Panc1 (cell line): ENCODE data around the gene CCDC66. TPM values are rescaled to one million over a fixed set of nuclear protein-coding genes. Genes with fewer than 3 reads are reported as not detected.
A peak's percentile ranks its signal among the peaks of the same experiment; 100 is the strongest.
"Not testable (repeated sequence)": the region's sequence is repeated elsewhere in the genome, so short reads cannot be mapped to it uniquely, and the experiment has no call there.

ENCODE experiments used
- ATAC-seq: fragments of 200-7000 bp; cut with Tn5 transposase; 2 replicates; pipeline ENCODE4 v1.9.1; 2020; ENCODE audit warnings: mild to moderate bottlenecking, moderate library complexity
- BruUV-seq: library from RNA; stranded (reverse); fragments of 400-500 nt; replicated peaks from 2 replicates; lab custom pipeline; 2021; lab: Mats Ljungman, UMichigan
- CTCF ChIA-PET: fragments of 300-600 bp; sonication (Branson Sonifier 250); formaldehyde crosslinking; loops from one replicate; lab custom pipeline; 2022; ENCODE audit warnings: antibody characterized with exemption; lab: Charles Lee
- POLR2A ChIA-PET: fragments of 300-600 bp; sonication (Branson Sonifier 250); formaldehyde crosslinking; loops from one replicate; lab custom pipeline; 2022; ENCODE audit warnings: antibody characterized with exemption; lab: Charles Lee
- DNase-seq: peaks from one replicate; pipeline ENCODE4 v3.0.0-alpha.2; 2010; ENCODE audit warnings: low read depth, low spot score
- H3K27ac ChIP-seq: 2 replicates; pipeline ENCODE4 v1.5.1; 2011; ENCODE audit warnings: mild to moderate bottlenecking, low read length, inconsistent platforms
- H3K27me3 ChIP-seq: fragments of 200-500 bp; sonication (Bioruptor generic); 2 replicates; pipeline ENCODE4 v1.6.0; 2014; ENCODE audit warnings: low read length, inconsistent platforms; ENCODE audit not compliant: control insufficient read depth, insufficient read depth
- H3K36me3 ChIP-seq: fragments of 200-500 bp; sonication (Bioruptor generic); 2 replicates; pipeline ENCODE4 v1.5.1; 2014; ENCODE audit warnings: inconsistent platforms, mild to moderate bottlenecking, low read length, moderate library complexity; ENCODE audit not compliant: control insufficient read depth, insufficient read depth
- H3K4me1 ChIP-seq: 2 replicates; pipeline ENCODE4 v1.5.1; 2011; ENCODE audit warnings: inconsistent platforms, mild to moderate bottlenecking, low read length, moderate library complexity; ENCODE audit not compliant: control insufficient read depth, insufficient read depth
- H3K4me3 ChIP-seq, 2 experiments: 2 replicates each; pipeline ENCODE4 v1.5.1; 2011 to 2012; ENCODE audit warnings: low read depth in 2 of 2, low read length in 2 of 2, mild to moderate bottlenecking in 2 of 2, inconsistent platforms in 1 of 2, moderate library complexity in 1 of 2
- H3K9me3 ChIP-seq: fragments of 200-500 bp; sonication (Bioruptor generic); 2 replicates; pipeline ENCODE4 v1.5.1; 2014; ENCODE audit warnings: low read depth, mild to moderate bottlenecking, inconsistent platforms, low read length, moderate library complexity; ENCODE audit not compliant: control insufficient read depth, insufficient read depth
- POLR2AphosphoS5 ChIP-seq: IDR thresholded peaks from 2 replicates; pipeline ENCODE4 v1.6.1; 2012; ENCODE audit warnings: mild to moderate bottlenecking, low read depth, low read length, moderate library complexity
- SIN3A ChIP-seq: IDR thresholded peaks from 2 replicates; pipeline ENCODE4 v1.6.1; 2012; ENCODE audit warnings: low read depth, mild to moderate bottlenecking, low read length, moderate library complexity, borderline replicate concordance; ENCODE audit not compliant: insufficient read depth
- TCF7L2 ChIP-seq: IDR thresholded peaks from 2 replicates; pipeline ENCODE4 v1.6.1; 2011; ENCODE audit warnings: mild to moderate bottlenecking, low read depth, low read length, inconsistent platforms
- in situ Hi-C: cut with HindIII; loops from 2 replicates; pipeline ENCODE4 v1.10.0; 2016; ENCODE audit warnings: low sequenced_read_pairs, low pct_unique_long_range_greater_than_20kb
- intact Hi-C: fragments of 100-400 bp; cut with micrococcal nuclease; formaldehyde crosslinking; loops from one replicate; pipeline ENCODE4 v1.10.0; 2022; ENCODE audit not compliant: unreplicated experiment
- total RNA-seq: library from RNA; stranded (reverse); gene quantifications from one replicate; pipeline ENCODE4 v1.2.1, GENCODE V29; 2021; ENCODE audit not compliant: unreplicated experiment
- TF ChIP-seq, protein P1 (sequence below): fragments of 450-650 bp; IDR thresholded peaks from 2 replicates; pipeline ENCODE4 v1.5.1; 2017; ENCODE audit warnings: mild to moderate bottlenecking
- TF ChIP-seq, protein P2 (sequence below), 2 experiments: IDR thresholded peaks; 2 replicates each; pipeline ENCODE4 v1.6.1; 2011 to 2012; ENCODE audit warnings: low read depth in 2 of 2, control low read depth in 1 of 2, low read length in 1 of 2, mild to moderate bottlenecking in 1 of 2, moderate library complexity in 1 of 2; ENCODE audit not compliant: insufficient read depth in 1 of 2

Gene CCDC66
- total RNA-seq, 1 experiment from 2014 or later = 11.1 TPM

DNA sequence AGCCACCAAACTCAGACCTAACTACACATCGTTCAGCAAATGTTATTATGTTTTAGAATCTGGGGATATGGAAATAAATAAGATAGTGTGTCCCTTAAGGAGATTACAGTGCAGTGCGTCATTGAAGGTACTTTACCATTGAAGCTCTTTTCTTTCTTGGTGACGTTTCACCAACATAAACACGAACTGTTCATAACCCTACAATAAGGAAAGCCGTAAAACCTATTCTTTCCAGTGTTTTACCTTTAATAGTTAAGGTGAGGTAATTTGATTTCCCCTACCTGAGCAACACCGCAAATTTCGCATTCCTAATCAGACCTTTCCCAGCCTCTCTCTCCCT is 826 bp downstream of the CCDC66 start:
- no TSS peak for BruUV-seq
- in situ Hi-C loops (no loop called here), intact Hi-C loops (no loop called here)
- peaks cover 12% of the 10 kb centered on the region for H3K36me3 ChIP-seq
- TF ChIP-seq, protein P1, sequence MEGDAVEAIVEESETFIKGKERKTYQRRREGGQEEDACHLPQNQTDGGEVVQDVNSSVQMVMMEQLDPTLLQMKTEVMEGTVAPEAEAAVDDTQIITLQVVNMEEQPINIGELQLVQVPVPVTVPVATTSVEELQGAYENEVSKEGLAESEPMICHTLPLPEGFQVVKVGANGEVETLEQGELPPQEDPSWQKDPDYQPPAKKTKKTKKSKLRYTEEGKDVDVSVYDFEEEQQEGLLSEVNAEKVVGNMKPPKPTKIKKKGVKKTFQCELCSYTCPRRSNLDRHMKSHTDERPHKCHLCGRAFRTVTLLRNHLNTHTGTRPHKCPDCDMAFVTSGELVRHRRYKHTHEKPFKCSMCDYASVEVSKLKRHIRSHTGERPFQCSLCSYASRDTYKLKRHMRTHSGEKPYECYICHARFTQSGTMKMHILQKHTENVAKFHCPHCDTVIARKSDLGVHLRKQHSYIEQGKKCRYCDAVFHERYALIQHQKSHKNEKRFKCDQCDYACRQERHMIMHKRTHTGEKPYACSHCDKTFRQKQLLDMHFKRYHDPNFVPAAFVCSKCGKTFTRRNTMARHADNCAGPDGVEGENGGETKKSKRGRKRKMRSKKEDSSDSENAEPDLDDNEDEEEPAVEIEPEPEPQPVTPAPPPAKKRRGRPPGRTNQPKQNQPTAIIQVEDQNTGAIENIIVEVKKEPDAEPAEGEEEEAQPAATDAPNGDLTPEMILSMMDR = peak; percentile 54; the same call in 1 of the 2 replicates
- TF ChIP-seq TCF7L2 (no peak), POLR2AphosphoS5 (no peak), SIN3A (0 out of 2 replicates have a peak, but pooled peaks have one; percentile 20)
- TF ChIP-seq, protein P2, sequence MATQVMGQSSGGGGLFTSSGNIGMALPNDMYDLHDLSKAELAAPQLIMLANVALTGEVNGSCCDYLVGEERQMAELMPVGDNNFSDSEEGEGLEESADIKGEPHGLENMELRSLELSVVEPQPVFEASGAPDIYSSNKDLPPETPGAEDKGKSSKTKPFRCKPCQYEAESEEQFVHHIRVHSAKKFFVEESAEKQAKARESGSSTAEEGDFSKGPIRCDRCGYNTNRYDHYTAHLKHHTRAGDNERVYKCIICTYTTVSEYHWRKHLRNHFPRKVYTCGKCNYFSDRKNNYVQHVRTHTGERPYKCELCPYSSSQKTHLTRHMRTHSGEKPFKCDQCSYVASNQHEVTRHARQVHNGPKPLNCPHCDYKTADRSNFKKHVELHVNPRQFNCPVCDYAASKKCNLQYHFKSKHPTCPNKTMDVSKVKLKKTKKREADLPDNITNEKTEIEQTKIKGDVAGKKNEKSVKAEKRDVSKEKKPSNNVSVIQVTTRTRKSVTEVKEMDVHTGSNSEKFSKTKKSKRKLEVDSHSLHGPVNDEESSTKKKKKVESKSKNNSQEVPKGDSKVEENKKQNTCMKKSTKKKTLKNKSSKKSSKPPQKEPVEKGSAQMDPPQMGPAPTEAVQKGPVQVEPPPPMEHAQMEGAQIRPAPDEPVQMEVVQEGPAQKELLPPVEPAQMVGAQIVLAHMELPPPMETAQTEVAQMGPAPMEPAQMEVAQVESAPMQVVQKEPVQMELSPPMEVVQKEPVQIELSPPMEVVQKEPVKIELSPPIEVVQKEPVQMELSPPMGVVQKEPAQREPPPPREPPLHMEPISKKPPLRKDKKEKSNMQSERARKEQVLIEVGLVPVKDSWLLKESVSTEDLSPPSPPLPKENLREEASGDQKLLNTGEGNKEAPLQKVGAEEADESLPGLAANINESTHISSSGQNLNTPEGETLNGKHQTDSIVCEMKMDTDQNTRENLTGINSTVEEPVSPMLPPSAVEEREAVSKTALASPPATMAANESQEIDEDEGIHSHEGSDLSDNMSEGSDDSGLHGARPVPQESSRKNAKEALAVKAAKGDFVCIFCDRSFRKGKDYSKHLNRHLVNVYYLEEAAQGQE (IDR thresholded peaks at IDR 0.05; ENCODE audit: insufficient read depth in 1 of 2, low read depth in 2 of 2, low read length in 1 of 2) = no peak
- DNase-seq (no peak), ATAC-seq (peak; percentile 28)
- peaks cover 6% of the 10 kb centered on the region for H3K4me1 ChIP-seq
- ChIA-PET POLR2A (no interaction called here), CTCF (no interaction called here)
- H3K9me3 ChIP-seq = no peaks in the 10 kb centered on the region
- H3K4me3 ChIP-seq = peak overlapping the region; percentile 78 to 94
- peaks cover 8% of the 10 kb centered on the region for H3K27me3 ChIP-seq
- peak overlapping the region; percentile 94 for H3K27ac ChIP-seq

DNA sequence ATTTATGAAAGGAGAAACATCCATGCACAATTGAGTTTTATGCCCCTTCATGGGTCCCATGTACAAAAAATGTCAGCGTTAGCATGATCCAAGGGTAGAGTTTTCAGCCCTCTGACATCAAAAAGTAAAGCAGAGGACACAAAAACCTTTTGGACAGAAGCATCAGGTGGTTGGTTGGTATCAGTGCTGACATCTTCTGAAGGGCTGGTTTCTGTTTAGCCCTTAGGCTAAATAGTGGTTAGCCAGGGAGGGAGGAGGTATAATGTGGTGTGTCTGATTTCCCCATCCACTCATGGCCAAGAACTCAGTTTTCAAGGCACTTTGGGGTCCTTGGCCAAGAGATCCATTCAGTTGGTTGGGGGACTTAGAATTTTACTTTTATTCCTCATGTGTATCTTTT is 16.5 kb downstream of the CCDC66 start:
- Histone ChIP-seq H3K4me1 (no peaks in the 10 kb centered on the region), H3K36me3 (peaks cover 2% of the 10 kb centered on the region; the same call in 1 of the 2 replicates), H3K27me3 (no peaks in the 10 kb centered on the region), H3K4me3 (no peak overlapping the region), H3K9me3 (no peaks in the 10 kb centered on the region), H3K27ac (no peak overlapping the region)
- TF ChIP-seq POLR2AphosphoS5 (no peak), TCF7L2 (no peak), SIN3A (no peak)
- TF ChIP-seq, protein P1 = no peak
- TF ChIP-seq, protein P2 (IDR thresholded peaks at IDR 0.05; ENCODE audit: insufficient read depth in 1 of 2, low read depth in 2 of 2, low read length in 1 of 2) = no peak
- intact Hi-C loops = no loop called here
- no peak for DNase-seq
- BruUV-seq = no TSS peak
- POLR2A ChIA-PET = no interaction called here
- in situ Hi-C loops = no loop called here
- ATAC-seq = no peak
- CTCF ChIA-PET = no interaction called here

DNA sequence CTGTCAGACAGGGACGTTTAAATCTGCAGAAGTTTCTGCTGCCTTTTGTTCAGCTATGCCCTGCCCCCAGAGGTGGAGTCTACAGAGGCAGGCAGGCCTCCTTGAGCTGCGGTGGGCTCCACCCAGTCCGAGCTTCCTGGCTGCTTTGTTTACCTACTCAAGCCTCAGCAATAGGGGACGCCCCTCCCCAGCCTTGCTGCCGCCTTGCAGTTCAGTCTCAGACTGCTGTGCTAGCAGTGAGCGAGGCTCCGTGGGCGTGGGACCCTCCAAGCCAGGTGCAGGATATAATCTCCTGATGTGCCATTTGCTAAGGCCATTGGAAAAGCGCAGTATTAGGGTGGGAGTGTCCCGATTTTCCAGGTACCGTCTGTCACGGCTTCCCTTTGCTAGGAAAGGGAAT is 25.0 kb downstream of the CCDC66 start:
- ATAC-seq, H3K36me3 ChIP-seq, H3K4me3 ChIP-seq, in situ Hi-C loops, H3K4me1 ChIP-seq, CTCF ChIA-PET, H3K9me3 ChIP-seq, POLR2A ChIA-PET, intact Hi-C loops, H3K27me3 ChIP-seq, BruUV-seq, DNase-seq, H3K27ac ChIP-seq: not testable (repeated sequence)

DNA sequence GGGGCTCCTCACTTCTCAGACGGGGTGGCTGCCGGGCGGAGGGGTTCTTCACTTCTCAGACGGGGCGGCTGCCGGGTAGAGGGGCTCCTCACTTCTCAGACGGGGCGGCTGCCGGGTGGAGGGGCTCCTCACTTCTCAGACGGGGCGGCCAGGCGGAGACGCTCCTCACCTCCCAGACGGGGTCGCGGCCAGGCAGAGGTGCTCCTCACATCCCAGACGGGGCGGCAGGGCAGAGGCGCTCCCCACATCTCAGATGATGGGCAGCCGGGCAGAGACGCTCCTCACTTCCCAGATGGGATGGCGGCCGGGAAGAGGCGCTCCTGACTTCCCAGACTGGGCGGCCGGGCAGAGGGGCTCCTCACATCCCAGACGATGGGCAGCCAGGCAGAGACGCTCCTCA is 27.3 kb downstream of the CCDC66 start:
- CTCF ChIA-PET, in situ Hi-C loops: not testable (repeated sequence)

More for the DNA sequence above, 27.3 kb downstream of the CCDC66 start:
- H3K9me3 ChIP-seq, DNase-seq, H3K27me3 ChIP-seq, H3K4me3 ChIP-seq, H3K36me3 ChIP-seq, intact Hi-C loops, ATAC-seq, BruUV-seq, POLR2A ChIA-PET, H3K4me1 ChIP-seq, H3K27ac ChIP-seq: not testable (repeated sequence)
